ENCODE results near the gene SCAMP2.

DNA sequence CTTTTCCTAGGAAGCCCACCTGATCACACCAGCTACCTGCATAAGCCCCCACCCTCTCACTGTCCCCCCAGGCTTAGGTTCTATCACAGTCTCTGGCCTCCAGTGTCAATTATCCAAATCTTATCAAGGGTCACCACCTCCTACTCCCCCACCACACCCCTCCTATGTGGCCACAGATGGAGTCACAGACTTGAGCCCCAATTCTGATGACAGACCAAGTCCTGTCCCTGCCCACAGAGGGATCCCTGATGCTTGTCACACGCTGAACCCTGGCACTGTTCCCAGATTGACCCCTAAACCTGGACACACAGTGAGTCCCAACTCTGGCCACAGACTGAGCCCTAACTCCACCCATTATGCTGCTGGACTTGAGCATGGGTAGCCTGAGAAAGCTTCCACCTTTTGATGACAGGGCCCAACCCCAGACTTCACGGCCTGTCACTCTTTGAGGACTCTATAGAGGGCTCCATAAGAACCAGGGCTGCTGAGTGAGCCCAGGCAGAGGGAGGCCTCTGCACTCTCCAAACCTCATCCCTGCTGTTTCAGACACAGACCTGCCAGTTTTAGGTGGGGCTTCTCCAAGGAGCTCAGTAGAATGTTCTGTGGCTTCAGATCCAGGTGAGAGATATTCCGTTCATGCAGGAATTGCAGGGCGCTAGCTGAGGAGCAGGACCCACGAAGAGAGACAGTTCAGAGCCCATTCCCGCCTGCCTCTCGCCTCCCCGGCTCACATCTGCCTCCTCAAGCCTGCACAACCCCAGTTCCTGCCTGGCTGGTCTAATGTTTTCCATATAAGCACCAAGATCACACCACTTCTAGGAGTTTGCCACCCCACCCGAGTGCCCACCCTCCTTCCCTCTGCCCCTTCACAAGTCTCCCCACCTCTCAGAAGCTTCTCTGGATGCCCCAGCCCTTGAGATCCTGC, 32.1 kb downstream of the SCAMP2 start:
- no peak for TF ChIP-seq ELF4 (IDR thresholded peaks at IDR 0.05)
- no peak for TF ChIP-seq LEF1 (IDR thresholded peaks at IDR 0.05; ENCODE audit: borderline replicate concordance)
- no peak for TF ChIP-seq FOXM1 (IDR thresholded peaks at IDR 0.05; ENCODE audit: borderline replicate concordance)
- TF ChIP-seq NFRKB (IDR thresholded peaks at IDR 0.05) = no peak
- TF ChIP-seq L3MBTL2 (conservative IDR thresholded peaks at IDR 0.05) = no peak
- no peak for TF ChIP-seq ARNT (IDR thresholded peaks at IDR 0.05)
- no peak for TF ChIP-seq BHLHE40 (IDR thresholded peaks at IDR 0.05; ENCODE audit: borderline replicate concordance)

Data from HEK293T (cell line).